Stimulated activated CD4-positive, alpha-beta T cell treated with anti-CD3 and anti-CD28 coated beads, Interleukin-12 subunit alpha, Interleukin-12 subunit beta, amount 100 ng/mL, for 24 hours (primary cell): ENCODE data around the gene MLN.

Source experiments
- DNase-seq, 2 experiments: peaks; one replicate each; pipeline ENCODE4 v3.0.0-alpha.2; 2020; ENCODE audit warnings: low read depth in 2 of 2

Gene MLN

GRCh38 chr6:33803571-33804053, at the start of gene MLN:
MLN (minus strand) TSS chr6:33804003; CDS start chr6:33801163, 2,840 bp downstream.
- no peak for DNase-seq

GRCh38 chr6:33853026-33853425, 49.2 kb upstream of the MLN start:
- DNase-seq: no peak

GRCh38 chr6:33851959-33852358, 48.2 kb upstream of the MLN start:
- DNase-seq: no peak

- DNase-seq: no peak
These were observed 47.2 kb upstream of the MLN start for GRCh38 chr6:33850869-33851541.

GRCh38 chr6:33850296-33850695, 46.5 kb upstream of the MLN start:
- no peak for DNase-seq

- DNase-seq: no peak
These were observed 45.8 kb upstream of the MLN start for GRCh38 chr6:33849500-33850075.

- DNase-seq: no peak
These were observed 44.7 kb upstream of the MLN start for GRCh38 chr6:33848484-33848883.

- no peak for DNase-seq
These were observed 44.1 kb upstream of the MLN start for GRCh38 chr6:33847867-33848266.

GRCh38 chr6:33847078-33847477, 43.3 kb upstream of the MLN start:
- no peak for DNase-seq

- DNase-seq: no peak
These were observed 42.4 kb upstream of the MLN start for GRCh38 chr6:33846226-33846625.

- no peak for DNase-seq
These were observed 41.4 kb upstream of the MLN start for GRCh38 chr6:33845031-33845745.

GRCh38 chr6:33843131-33844121, 39.6 kb upstream of the MLN start:
- no peak for DNase-seq

- DNase-seq: no peak
These were observed 38.1 kb upstream of the MLN start for GRCh38 chr6:33841868-33842267.

GRCh38 chr6:33841070-33841469, 37.3 kb upstream of the MLN start:
- no peak for DNase-seq

GRCh38 chr6:33840048-33840926, 36.5 kb upstream of the MLN start:
- DNase-seq: peak in 1 of 2 experiments; percentile 36

- DNase-seq: no peak
These were observed 35.7 kb upstream of the MLN start for GRCh38 chr6:33839399-33840047.

- DNase-seq: no peak
These were observed 35.2 kb upstream of the MLN start for GRCh38 chr6:33838983-33839382.

- DNase-seq: no peak
These were observed 34.3 kb upstream of the MLN start for GRCh38 chr6:33837971-33838665.

GRCh38 chr6:33836806-33837469, 33.1 kb upstream of the MLN start:
- DNase-seq: no peak
